ENCODE data around the gene ADCYAP1R1.

The ADCYAP1R1 gene

DNA sequence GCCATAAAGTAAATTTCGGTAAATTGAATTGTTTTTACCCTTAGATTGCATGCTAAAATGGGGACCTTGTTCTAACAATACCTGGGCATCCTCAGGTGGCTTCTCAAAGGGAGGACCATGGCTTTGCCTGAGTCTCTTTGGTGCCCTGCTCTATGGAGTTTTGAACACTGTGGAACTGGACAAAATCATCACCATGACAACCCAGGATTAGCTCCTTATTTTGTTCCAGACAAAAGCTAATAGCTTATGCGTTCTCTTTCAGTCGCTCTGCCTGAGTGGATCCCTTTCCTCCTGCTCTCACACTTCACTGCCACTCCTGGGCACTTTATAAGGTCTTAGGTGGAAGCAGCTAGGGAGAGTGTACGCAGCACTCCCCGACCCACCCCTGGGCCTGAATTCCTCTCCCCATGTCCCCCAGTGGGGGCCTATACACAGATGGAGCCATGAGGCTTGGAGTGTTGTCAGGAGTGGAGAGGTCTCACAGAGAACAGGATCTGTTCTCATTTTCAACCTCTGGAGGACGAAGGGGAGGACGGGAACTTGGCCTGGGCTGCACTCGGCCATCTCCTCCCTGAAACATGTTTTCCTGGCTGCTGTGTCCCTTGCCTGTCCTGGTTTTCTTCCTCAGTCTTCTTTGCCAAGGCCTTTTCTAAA is 19.0 kb downstream of the ADCYAP1R1 start:
- Histone ChIP-seq H3K36me3 (ENCODE audit: control insufficient read depth in 1 of 2, insufficient read depth in 2 of 2, low read length in 2 of 2) (no peaks in the 10 kb centered on the region), H3K4me3 (ENCODE audit: low read depth in 1 of 2, low read length in 2 of 2) (no peak overlapping the region), H3K4me1 (ENCODE audit: control insufficient read depth in 1 of 2, insufficient read depth in 2 of 2, low read length in 2 of 2) (no peaks in the 10 kb centered on the region), H3K27me3 (ENCODE audit: low read depth, low read length) (no peaks in the 10 kb centered on the region), H3K27ac (ENCODE audit: low read length) (no peak overlapping the region), H3K9me3 (ENCODE audit: control insufficient read depth in 1 of 2, low read length in 2 of 2) (no peaks in the 10 kb centered on the region)

DNA sequence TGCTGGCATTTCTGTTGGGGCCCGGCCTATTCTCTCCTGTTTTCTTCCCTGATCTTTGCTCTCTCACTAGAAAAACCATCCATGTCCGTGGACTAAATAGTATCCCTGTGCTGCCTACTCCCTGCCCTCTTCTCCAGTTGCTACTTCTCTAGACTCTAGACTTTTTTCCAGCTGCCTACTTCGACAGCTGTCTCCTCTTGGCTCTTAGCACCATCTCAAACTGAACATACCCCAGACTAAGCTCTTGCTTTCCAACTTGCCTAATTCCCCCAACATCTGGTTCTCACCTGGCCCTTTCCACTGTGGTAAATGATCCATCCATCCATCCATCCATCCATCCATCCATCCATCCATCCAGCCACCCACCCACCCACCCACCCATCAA is 19.5 kb downstream of the ADCYAP1R1 start:
- H3K4me1 ChIP-seq (ENCODE audit: control insufficient read depth in 1 of 2, insufficient read depth in 2 of 2, low read length in 2 of 2), result no peaks in the 10 kb centered on the region
- no peak overlapping the region for H3K27ac ChIP-seq (ENCODE audit: low read length)
- H3K27me3 ChIP-seq (ENCODE audit: low read depth, low read length), result no peaks in the 10 kb centered on the region
- no peak overlapping the region for H3K4me3 ChIP-seq (ENCODE audit: low read depth in 1 of 2, low read length in 2 of 2)
- no peaks in the 10 kb centered on the region for H3K36me3 ChIP-seq (ENCODE audit: control insufficient read depth in 1 of 2, insufficient read depth in 2 of 2, low read length in 2 of 2)
- H3K9me3 ChIP-seq (ENCODE audit: control insufficient read depth in 1 of 2, low read length in 2 of 2), result no peaks in the 10 kb centered on the region

DNA sequence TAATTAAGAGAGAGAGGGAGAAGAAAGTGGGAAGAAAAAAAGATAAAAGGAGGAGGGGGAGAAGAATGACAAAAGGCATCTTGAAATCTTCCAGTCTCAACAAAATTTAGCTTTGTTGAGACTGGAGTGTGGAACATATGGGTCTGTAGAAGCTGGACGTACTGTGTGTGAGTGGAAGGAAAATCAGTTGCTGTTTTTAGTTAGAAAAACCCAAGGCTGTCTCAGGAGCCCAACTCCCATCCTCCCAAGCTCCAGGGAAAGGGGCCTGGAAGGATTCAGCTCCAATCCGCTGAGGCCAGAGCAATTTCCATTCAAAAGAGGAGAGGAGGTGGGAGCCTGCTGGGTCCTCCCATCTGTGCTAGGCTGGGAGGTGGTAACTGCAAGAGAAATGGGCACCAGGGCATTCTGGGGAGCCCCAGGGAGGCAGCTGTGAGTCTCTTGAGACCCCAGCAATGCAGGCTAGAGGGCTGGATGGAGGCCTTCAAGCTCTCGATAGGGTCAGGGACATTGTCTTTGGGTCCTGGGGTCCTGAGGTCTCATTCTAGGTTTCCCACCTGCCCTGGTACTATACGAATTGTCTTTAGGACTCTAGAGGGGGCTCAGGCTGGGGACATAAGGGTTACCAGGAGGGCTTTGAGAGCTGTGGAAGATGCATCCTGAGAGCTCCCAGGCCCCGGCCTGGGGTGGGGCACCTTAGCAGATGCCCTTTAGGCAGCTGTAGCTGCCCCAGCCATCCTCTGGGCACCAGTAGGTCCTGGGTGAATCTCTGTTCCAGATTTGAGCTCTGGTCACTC is 21.4 kb downstream of the ADCYAP1R1 start:
- H3K4me3 ChIP-seq (ENCODE audit: low read depth in 1 of 2, low read length in 2 of 2), result no peak overlapping the region
- H3K4me1 ChIP-seq (ENCODE audit: control insufficient read depth in 1 of 2, insufficient read depth in 2 of 2, low read length in 2 of 2), result no peaks in the 10 kb centered on the region
- H3K36me3 ChIP-seq (ENCODE audit: control insufficient read depth in 1 of 2, insufficient read depth in 2 of 2, low read length in 2 of 2), result no peaks in the 10 kb centered on the region
- H3K27me3 ChIP-seq (ENCODE audit: low read depth, low read length), result no peaks in the 10 kb centered on the region
- no peak overlapping the region for H3K27ac ChIP-seq (ENCODE audit: low read length)
- H3K9me3 ChIP-seq (ENCODE audit: control insufficient read depth in 1 of 2, low read length in 2 of 2), result no peaks in the 10 kb centered on the region

DNA sequence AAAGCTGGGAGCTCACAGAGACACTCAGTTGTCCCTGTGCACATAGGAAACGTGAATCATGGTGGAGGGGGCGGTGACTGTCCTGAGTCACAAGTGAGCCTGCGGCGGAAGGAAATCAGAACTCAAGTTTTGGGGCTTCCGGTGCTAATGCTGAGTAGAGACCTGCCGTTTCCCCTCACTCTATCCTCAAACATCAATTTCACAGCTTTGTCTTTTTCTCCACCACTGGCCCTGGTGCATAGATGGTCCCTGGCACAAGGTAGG is 21.9 kb downstream of the ADCYAP1R1 start:
- no peak overlapping the region for H3K27ac ChIP-seq (ENCODE audit: low read length)
- no peaks in the 10 kb centered on the region for H3K9me3 ChIP-seq (ENCODE audit: control insufficient read depth in 1 of 2, low read length in 2 of 2)
- no peaks in the 10 kb centered on the region for H3K27me3 ChIP-seq (ENCODE audit: low read depth, low read length)
- H3K4me1 ChIP-seq (ENCODE audit: control insufficient read depth in 1 of 2, insufficient read depth in 2 of 2, low read length in 2 of 2), result no peaks in the 10 kb centered on the region
- H3K4me3 ChIP-seq (ENCODE audit: low read depth in 1 of 2, low read length in 2 of 2), result no peak overlapping the region
- H3K36me3 ChIP-seq (ENCODE audit: control insufficient read depth in 1 of 2, insufficient read depth in 2 of 2, low read length in 2 of 2), result no peaks in the 10 kb centered on the region

DNA sequence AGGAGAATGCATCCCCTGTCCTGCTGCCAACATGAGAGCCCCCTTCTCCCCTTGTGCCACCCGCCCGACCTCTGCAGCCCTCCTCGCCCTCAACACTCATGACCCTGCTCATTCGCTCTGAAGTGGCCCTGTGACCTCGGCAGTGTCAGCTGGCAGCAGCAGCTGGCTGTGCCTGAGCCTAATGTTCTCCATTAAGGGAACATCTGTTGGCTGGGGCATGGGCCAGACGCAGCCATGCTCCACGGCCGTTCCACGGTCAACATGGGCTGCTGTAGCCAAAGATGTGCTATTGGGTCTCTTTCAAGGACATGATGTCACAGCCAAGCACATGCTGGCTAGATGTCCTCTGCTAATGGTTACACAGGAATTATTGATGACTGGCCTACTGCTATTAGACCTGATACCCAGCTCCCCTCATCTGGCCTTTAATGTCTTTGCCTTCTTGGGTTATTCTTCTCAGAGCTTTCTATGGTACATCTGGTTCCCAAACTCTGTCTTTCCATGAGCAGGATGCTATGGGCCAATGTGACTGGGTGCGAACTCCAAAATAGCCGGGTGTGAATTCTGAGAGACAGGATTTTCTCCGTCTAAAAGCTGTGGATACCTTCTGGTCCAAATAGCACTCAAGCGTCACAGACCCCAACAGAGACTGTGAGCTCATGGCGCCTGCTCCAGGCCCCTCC is 22.4 kb downstream of the ADCYAP1R1 start:
- H3K27ac ChIP-seq (ENCODE audit: low read length), result no peak overlapping the region
- H3K4me1 ChIP-seq (ENCODE audit: control insufficient read depth in 1 of 2, insufficient read depth in 2 of 2, low read length in 2 of 2), result no peaks in the 10 kb centered on the region
- no peaks in the 10 kb centered on the region for H3K9me3 ChIP-seq (ENCODE audit: control insufficient read depth in 1 of 2, low read length in 2 of 2)
- H3K36me3 ChIP-seq (ENCODE audit: control insufficient read depth in 1 of 2, insufficient read depth in 2 of 2, low read length in 2 of 2), result no peaks in the 10 kb centered on the region
- no peak overlapping the region for H3K4me3 ChIP-seq (ENCODE audit: low read depth in 1 of 2, low read length in 2 of 2)
- H3K27me3 ChIP-seq (ENCODE audit: low read depth, low read length), result no peaks in the 10 kb centered on the region

DNA sequence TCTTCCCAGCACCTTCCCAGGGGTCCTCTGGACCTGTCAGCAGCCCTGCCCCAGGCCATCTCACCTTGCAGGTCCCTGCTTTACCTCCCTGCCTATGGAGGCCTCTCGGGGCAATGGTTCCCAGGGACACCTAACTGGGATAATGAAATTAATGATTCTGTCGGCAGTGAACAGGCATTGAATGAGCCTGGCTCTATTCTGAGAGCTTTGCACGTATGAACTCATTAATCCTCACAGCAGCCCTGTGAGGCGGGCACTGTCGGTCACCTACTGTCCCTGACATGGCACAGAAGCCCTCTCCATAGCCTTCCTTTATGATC is 22.9 kb downstream of the ADCYAP1R1 start:
- H3K36me3 ChIP-seq (ENCODE audit: control insufficient read depth in 1 of 2, insufficient read depth in 2 of 2, low read length in 2 of 2), result no peaks in the 10 kb centered on the region
- H3K27me3 ChIP-seq (ENCODE audit: low read depth, low read length), result no peaks in the 10 kb centered on the region
- no peaks in the 10 kb centered on the region for H3K4me1 ChIP-seq (ENCODE audit: control insufficient read depth in 1 of 2, insufficient read depth in 2 of 2, low read length in 2 of 2)
- no peak overlapping the region for H3K27ac ChIP-seq (ENCODE audit: low read length)
- H3K9me3 ChIP-seq (ENCODE audit: control insufficient read depth in 1 of 2, low read length in 2 of 2), result no peaks in the 10 kb centered on the region
- H3K4me3 ChIP-seq (ENCODE audit: low read depth in 1 of 2, low read length in 2 of 2), result no peak overlapping the region

DNA sequence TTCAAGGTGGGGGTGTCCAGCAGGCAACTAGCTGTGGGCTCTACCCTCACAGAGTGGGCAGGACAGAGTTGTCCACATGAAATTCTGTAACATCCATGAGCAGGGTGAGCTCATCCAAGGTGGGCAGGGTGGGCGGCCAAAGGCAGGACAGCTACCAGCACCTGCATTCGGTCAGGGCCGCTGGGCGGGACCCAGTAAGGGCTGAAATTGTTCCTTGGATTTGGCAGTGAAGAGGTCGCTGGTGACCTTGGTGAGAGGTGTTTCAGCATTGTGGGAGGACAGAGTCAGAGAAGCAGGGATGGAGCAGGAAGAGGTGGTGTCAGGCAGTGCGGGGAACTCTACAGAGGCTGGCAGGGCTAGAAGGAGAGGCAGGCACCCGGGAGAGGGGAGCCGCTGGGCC is 23.9 kb downstream of the ADCYAP1R1 start:
- Histone ChIP-seq H3K36me3 (ENCODE audit: control insufficient read depth in 1 of 2, insufficient read depth in 2 of 2, low read length in 2 of 2) (no peaks in the 10 kb centered on the region), H3K27me3 (ENCODE audit: low read depth, low read length) (no peaks in the 10 kb centered on the region), H3K9me3 (ENCODE audit: control insufficient read depth in 1 of 2, low read length in 2 of 2) (no peaks in the 10 kb centered on the region), H3K4me3 (ENCODE audit: low read depth in 1 of 2, low read length in 2 of 2) (no peak overlapping the region), H3K4me1 (ENCODE audit: control insufficient read depth in 1 of 2, insufficient read depth in 2 of 2, low read length in 2 of 2) (no peaks in the 10 kb centered on the region), H3K27ac (ENCODE audit: low read length) (no peak overlapping the region)

DNA sequence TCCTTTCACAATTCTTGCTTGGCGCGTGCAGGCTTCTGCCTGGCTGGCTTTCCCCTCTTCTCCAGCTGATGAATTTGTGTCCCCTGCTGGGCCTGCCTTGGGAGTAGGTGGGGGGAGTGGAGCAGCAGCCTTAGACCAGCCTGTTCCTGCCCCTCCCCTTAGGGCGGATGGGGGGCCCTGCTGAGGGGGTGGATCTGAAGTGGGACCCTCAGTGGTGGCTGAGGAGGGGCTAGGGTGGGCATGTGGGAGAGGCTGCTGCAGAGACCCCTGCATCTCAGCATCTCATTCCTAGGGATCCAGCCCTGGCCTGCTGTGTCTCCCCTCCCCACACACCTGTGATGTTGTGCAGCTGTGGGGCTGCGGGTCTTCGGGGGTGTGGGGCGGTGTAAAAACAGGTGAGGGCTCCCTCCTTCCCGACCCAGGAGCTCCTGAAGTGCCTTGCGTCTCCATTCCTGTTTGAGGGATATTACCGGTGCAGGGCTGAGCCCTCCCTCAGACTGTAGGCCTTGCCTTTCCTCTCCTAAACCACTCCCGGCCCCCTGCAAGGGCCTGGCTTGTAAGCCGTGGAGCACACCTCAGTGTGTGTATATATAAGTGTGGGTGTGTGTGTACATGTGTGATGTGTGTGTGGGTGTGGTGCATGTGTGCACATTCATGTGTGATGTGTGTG is 24.7 kb downstream of the ADCYAP1R1 start:
- Histone ChIP-seq H3K36me3 (ENCODE audit: control insufficient read depth in 1 of 2, insufficient read depth in 2 of 2, low read length in 2 of 2) (no peaks in the 10 kb centered on the region), H3K4me1 (ENCODE audit: control insufficient read depth in 1 of 2, insufficient read depth in 2 of 2, low read length in 2 of 2) (no peaks in the 10 kb centered on the region), H3K27me3 (ENCODE audit: low read depth, low read length) (no peaks in the 10 kb centered on the region), H3K4me3 (ENCODE audit: low read depth in 1 of 2, low read length in 2 of 2) (no peak overlapping the region), H3K9me3 (ENCODE audit: control insufficient read depth in 1 of 2, low read length in 2 of 2) (no peaks in the 10 kb centered on the region), H3K27ac (ENCODE audit: low read length) (no peak overlapping the region)

DNA sequence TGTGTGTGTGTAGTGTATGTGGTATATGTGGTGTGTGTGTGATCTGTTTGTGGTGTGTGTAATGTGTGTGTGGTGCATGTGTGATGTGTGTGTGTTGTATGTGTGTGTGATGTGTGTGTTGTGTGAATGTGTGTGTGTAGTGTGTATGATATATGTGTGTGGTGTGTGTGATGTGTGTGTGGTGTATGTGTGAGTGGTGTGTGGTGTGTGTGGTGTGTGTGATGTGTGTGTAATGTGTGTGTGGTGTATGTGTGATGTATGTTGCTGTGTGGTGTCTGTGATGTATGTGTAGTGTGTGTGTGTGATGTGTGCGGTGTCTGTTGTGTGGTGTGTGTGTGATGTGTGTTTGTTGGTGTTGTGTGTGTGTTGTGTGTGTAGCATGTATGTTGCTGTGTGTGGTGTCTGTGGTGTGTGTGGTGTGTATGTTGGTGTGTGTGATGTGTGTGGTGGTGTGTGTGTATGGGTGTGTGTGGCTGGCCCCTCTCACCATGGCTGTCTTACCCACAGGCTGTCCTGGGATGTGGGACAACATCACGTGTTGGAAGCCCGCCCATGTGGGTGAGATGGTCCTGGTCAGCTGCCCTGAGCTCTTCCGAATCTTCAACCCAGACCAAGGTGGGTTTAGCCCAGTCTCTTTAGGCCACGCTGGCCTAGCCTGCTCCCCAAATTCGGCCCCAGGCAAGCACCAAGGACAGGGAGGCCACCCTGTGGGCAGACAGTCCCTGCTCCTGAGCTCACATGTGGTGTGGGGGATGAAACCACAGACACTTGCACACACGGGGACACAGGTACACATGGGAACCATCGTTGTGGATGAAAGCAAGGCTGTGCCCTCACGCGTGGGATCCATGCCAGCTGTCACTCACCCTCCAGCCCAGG is 25.6 kb downstream of the ADCYAP1R1 start:
- H3K27ac ChIP-seq (ENCODE audit: low read length), result no peak overlapping the region
- peaks cover 0 to 6% of the 10 kb centered on the region in 2 donors for H3K4me1 ChIP-seq (ENCODE audit: control insufficient read depth in 1 of 2, insufficient read depth in 2 of 2, low read length in 2 of 2)
- H3K4me3 ChIP-seq (ENCODE audit: low read depth in 1 of 2, low read length in 2 of 2), result no peak overlapping the region
- H3K27me3 ChIP-seq (ENCODE audit: low read depth, low read length), result no peaks in the 10 kb centered on the region
- no peaks in the 10 kb centered on the region for H3K9me3 ChIP-seq (ENCODE audit: control insufficient read depth in 1 of 2, low read length in 2 of 2)
- H3K36me3 ChIP-seq (ENCODE audit: control insufficient read depth in 1 of 2, insufficient read depth in 2 of 2, low read length in 2 of 2), result no peaks in the 10 kb centered on the region

DNA sequence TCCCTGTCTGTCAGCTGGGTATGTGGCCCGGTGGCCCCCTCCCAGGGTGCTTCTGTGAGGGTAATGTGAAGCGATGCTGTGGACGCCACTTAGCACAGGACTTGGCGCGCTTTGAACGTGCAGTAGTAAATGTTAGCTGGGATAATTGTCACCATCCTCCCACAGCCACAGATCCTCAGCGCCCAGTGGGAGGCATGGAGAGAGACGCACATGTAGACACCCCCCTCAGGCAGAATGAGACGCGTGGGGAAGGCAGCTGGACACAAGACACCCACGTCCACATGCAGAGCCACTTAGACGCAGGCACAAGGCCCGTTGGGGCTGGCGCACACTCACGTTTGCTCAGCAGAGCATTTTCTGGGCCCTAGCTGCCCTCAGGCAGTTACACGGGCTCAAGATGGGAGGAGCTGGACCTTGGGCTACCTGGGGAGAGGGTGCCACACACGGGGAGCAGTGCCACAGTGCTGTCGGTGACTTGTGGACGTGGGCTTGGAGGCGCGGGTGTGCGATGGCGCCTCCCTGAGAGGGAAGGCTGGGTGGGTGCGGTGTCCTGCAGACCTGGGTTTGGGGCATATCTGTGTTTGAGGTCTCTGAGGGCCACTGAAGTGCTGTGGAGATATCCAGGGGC is 26.4 kb downstream of the ADCYAP1R1 start:
- H3K9me3 ChIP-seq (ENCODE audit: control insufficient read depth in 1 of 2, low read length in 2 of 2), result no peaks in the 10 kb centered on the region
- H3K27me3 ChIP-seq (ENCODE audit: low read depth, low read length), result no peaks in the 10 kb centered on the region
- H3K27ac ChIP-seq (ENCODE audit: low read length), result no peak overlapping the region
- no peaks in the 10 kb centered on the region for H3K36me3 ChIP-seq (ENCODE audit: control insufficient read depth in 1 of 2, insufficient read depth in 2 of 2, low read length in 2 of 2)
- H3K4me3 ChIP-seq (ENCODE audit: low read depth in 1 of 2, low read length in 2 of 2), result no peak overlapping the region
- peaks cover 0 to 6% of the 10 kb centered on the region in 2 donors for H3K4me1 ChIP-seq (ENCODE audit: control insufficient read depth in 1 of 2, insufficient read depth in 2 of 2, low read length in 2 of 2)

All from muscle layer of duodenum (tissue), 2 donors.